Neural cell (in vitro differentiated cells): ENCODE measurements around the gene PAX8. TPM values are rescaled to one million over a fixed set of nuclear protein-coding genes. Genes with fewer than 3 reads are reported as not detected.
"Not testable (repeated sequence)": the region's sequence is repeated elsewhere in the genome, so short reads cannot be mapped to it uniquely, and the experiment has no call there.

Experiments used
- H2AFZ ChIP-seq: fragments of 200-600, 300-800 bp; sonication (generic), shearing (Covaris generic); 2 replicates; pipeline ENCODE4 v1.6.0; 2014; ENCODE audit warnings: low read depth, mild to moderate bottlenecking, antibody characterized with exemption, low read length, moderate library complexity
- H3F3A ChIP-seq: fragments of 200-600 bp; shearing (Covaris generic); 2 replicates; pipeline ENCODE4 v1.6.1; 2016; ENCODE audit warnings: mild to moderate bottlenecking, moderate library complexity, mixed read lengths, antibody characterized with exemption, low read length; ENCODE audit not compliant: insufficient read depth, poor library complexity, severe bottlenecking
- H3K27ac ChIP-seq: fragments of 200-600, 300-800 bp; sonication (generic), shearing (Covaris generic); 2 replicates; pipeline ENCODE4 v1.5.1; 2014; ENCODE audit warnings: mild to moderate bottlenecking, low read length, moderate library complexity
- H3K27me3 ChIP-seq: fragments of 300-800, 200-600 bp; sonication (generic), shearing (Covaris generic); 2 replicates; pipeline ENCODE4 v1.6.0; 2014; ENCODE audit warnings: mild to moderate bottlenecking, low read depth, low read length, moderate library complexity; ENCODE audit not compliant: insufficient read depth
- H3K36me3 ChIP-seq: fragments of 300-800, 200-600 bp; sonication (generic), shearing (Covaris generic); 2 replicates; pipeline ENCODE4 v1.5.1; 2014; ENCODE audit warnings: mild to moderate bottlenecking, antibody characterized with exemption, low read length, moderate library complexity; ENCODE audit not compliant: insufficient read depth
- H3K4me2 ChIP-seq: fragments of 300-800, 200-600 bp; sonication (generic), shearing (Covaris generic); 2 replicates; pipeline ENCODE4 v1.6.0; 2014; ENCODE audit warnings: mild to moderate bottlenecking, low read length
- H3K4me3 ChIP-seq: fragments of 300-800, 200-600 bp; sonication (generic), shearing (Covaris generic); 2 replicates; pipeline ENCODE4 v1.5.1; 2014; ENCODE audit warnings: mild to moderate bottlenecking, low read length, moderate library complexity
- H3K79me2 ChIP-seq: fragments of 200-600 bp; shearing (Covaris generic); replicated peaks from 2 replicates; pipeline ENCODE4 v1.6.0; 2014; ENCODE audit warnings: mild to moderate bottlenecking, low read length, moderate library complexity; ENCODE audit not compliant: insufficient read depth
- H3K9ac ChIP-seq: fragments of 300-800, 200-600 bp; sonication (generic), shearing (Covaris generic); 2 replicates; pipeline ENCODE4 v1.6.1; 2016; ENCODE audit warnings: mild to moderate bottlenecking, low read length, mixed read lengths
- H3K9me2 ChIP-seq: fragments of 200-600 bp; shearing (Covaris generic); 2 replicates; pipeline ENCODE4 v1.6.1; 2016; ENCODE audit warnings: mild to moderate bottlenecking, low read length, mixed read lengths; ENCODE audit not compliant: insufficient read depth
- H3K9me3 ChIP-seq: fragments of 200-600, 300-800 bp; sonication (generic), shearing (Covaris generic); 2 replicates; pipeline ENCODE4 v1.6.1; 2016; ENCODE audit warnings: mild to moderate bottlenecking, mixed run types, low read length, moderate library complexity, mixed read lengths
- H4K20me1 ChIP-seq: fragments of 200-600 bp; shearing (Covaris generic); 2 replicates; pipeline ENCODE4 v1.6.1; 2016; ENCODE audit warnings: mild to moderate bottlenecking, mixed run types; ENCODE audit not compliant: insufficient read depth
- EP300 ChIP-seq: fragments of 450-650 bp; conservative IDR thresholded peaks from 2 replicates; pipeline ENCODE4 v1.6.1; 2014; ENCODE audit warnings: antibody characterized with exemption, mild to moderate bottlenecking, moderate library complexity; ENCODE audit not compliant: poor library complexity, severe bottlenecking
- EZH2 ChIP-seq: fragments of 200-600, 300-800 bp; shearing (Covaris generic), sonication (generic); IDR thresholded peaks from 2 replicates; pipeline ENCODE4 v1.6.1; 2014; ENCODE audit warnings: antibody characterized with exemption, low read length, borderline replicate concordance, mild to moderate bottlenecking; ENCODE audit not compliant: insufficient read depth, poor library complexity, severe bottlenecking
- MXI1 ChIP-seq: fragments of 450-650 bp; conservative IDR thresholded peaks from 2 replicates; pipeline ENCODE4 v1.6.1; 2014; ENCODE audit warnings: antibody characterized with exemption, mild to moderate bottlenecking; ENCODE audit not compliant: poor library complexity, severe bottlenecking
- POLR2AphosphoS5 ChIP-seq: IDR thresholded peaks from 2 replicates; pipeline ENCODE4 v1.6.1; 2012
- RAD21 ChIP-seq: fragments of 450-650 bp; conservative IDR thresholded peaks from 2 replicates; pipeline ENCODE4 v1.6.1; 2014; ENCODE audit warnings: antibody characterized with exemption, mild to moderate bottlenecking, moderate library complexity
- SMC3 ChIP-seq: fragments of 450-650 bp; conservative IDR thresholded peaks from 2 replicates; pipeline ENCODE4 v1.6.1; 2014; ENCODE audit warnings: antibody characterized with exemption, mild to moderate bottlenecking, moderate library complexity; ENCODE audit not compliant: poor library complexity
- TAF1 ChIP-seq: IDR thresholded peaks from 2 replicates; pipeline ENCODE4 v1.6.1; 2012; ENCODE audit warnings: low read depth
- polyA plus RNA-seq: library from polyadenylated mRNA; depleted of rRNA; stranded (reverse); fragments of >200 nt; gene quantifications from 2 replicates; pipeline ENCODE4 v1.2.3, GENCODE V29; 2014
- TF ChIP-seq, protein P1 (sequence below): fragments of 450-650 bp; IDR thresholded peaks from 2 replicates; pipeline ENCODE4 v1.5.1; 2014; ENCODE audit warnings: antibody characterized with exemption, mild to moderate bottlenecking, moderate library complexity; ENCODE audit not compliant: poor library complexity, severe bottlenecking
- TF ChIP-seq, protein P2 (sequence below): IDR thresholded peaks from 2 replicates; pipeline ENCODE4 v1.6.1; 2012; ENCODE audit warnings: borderline replicate concordance

PAX8 gene
- polyA plus RNA-seq, 1 donor from 2014 or later: not detected

DNA sequence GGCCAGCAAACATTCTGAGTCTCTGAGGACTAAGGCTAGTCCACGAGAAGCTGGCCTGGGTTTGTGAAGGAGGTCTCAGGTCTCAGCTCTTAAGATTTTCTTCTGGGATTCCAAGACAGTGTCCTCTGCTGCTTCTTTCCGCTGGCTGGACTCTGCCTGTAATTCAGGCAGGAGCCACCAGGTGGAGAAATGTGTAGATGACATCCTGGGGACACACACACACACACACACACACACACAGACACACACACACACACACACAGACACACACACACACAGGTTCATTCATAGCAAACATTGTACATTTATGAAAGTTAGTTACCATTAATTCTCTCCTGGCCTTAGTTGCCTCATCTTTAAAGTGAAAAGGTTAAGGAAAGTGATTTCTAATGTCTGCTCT lies 18.9 kb upstream of the PAX8 start:
- H3K9me2 ChIP-seq, H3K36me3 ChIP-seq, H3K9ac ChIP-seq, H3K4me2 ChIP-seq, H2AFZ ChIP-seq, H3K27ac ChIP-seq, H4K20me1 ChIP-seq, H3K27me3 ChIP-seq, H3F3A ChIP-seq, H3K79me2 ChIP-seq, H3K9me3 ChIP-seq, H3K4me3 ChIP-seq: not testable (repeated sequence)

DNA sequence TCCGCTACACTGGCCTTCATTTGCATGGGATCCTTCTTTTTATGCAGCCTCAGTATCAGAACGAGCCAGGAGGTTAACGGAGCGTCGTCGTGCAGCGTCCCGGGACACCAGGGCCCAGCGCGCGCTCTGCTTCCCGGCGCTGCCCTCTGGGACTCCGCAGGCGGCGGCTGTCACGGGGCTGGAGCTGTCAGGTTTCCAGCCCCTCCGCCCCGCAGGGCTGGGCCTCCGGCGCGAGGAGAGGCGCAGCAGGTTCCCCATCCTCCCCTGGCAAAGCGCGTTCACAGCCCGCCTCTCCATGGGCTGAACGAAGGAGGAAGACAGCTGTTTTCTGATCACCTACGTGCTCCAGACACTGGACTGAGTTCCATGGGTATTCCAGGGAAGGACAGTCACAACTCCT lies 12.5 kb upstream of the PAX8 start:
- H4K20me1 ChIP-seq: no peaks in the 10 kb centered on the region
- peak overlapping the region; percentile 54 for H3K4me3 ChIP-seq
- TF ChIP-seq, protein P1, sequence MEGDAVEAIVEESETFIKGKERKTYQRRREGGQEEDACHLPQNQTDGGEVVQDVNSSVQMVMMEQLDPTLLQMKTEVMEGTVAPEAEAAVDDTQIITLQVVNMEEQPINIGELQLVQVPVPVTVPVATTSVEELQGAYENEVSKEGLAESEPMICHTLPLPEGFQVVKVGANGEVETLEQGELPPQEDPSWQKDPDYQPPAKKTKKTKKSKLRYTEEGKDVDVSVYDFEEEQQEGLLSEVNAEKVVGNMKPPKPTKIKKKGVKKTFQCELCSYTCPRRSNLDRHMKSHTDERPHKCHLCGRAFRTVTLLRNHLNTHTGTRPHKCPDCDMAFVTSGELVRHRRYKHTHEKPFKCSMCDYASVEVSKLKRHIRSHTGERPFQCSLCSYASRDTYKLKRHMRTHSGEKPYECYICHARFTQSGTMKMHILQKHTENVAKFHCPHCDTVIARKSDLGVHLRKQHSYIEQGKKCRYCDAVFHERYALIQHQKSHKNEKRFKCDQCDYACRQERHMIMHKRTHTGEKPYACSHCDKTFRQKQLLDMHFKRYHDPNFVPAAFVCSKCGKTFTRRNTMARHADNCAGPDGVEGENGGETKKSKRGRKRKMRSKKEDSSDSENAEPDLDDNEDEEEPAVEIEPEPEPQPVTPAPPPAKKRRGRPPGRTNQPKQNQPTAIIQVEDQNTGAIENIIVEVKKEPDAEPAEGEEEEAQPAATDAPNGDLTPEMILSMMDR: no peak
- TF ChIP-seq EZH2 (no peak), TAF1 (no peak), EP300 (no peak), MXI1 (no peak), RAD21 (no peak), POLR2AphosphoS5 (no peak), SMC3 (no peak)
- TF ChIP-seq, protein P2, sequence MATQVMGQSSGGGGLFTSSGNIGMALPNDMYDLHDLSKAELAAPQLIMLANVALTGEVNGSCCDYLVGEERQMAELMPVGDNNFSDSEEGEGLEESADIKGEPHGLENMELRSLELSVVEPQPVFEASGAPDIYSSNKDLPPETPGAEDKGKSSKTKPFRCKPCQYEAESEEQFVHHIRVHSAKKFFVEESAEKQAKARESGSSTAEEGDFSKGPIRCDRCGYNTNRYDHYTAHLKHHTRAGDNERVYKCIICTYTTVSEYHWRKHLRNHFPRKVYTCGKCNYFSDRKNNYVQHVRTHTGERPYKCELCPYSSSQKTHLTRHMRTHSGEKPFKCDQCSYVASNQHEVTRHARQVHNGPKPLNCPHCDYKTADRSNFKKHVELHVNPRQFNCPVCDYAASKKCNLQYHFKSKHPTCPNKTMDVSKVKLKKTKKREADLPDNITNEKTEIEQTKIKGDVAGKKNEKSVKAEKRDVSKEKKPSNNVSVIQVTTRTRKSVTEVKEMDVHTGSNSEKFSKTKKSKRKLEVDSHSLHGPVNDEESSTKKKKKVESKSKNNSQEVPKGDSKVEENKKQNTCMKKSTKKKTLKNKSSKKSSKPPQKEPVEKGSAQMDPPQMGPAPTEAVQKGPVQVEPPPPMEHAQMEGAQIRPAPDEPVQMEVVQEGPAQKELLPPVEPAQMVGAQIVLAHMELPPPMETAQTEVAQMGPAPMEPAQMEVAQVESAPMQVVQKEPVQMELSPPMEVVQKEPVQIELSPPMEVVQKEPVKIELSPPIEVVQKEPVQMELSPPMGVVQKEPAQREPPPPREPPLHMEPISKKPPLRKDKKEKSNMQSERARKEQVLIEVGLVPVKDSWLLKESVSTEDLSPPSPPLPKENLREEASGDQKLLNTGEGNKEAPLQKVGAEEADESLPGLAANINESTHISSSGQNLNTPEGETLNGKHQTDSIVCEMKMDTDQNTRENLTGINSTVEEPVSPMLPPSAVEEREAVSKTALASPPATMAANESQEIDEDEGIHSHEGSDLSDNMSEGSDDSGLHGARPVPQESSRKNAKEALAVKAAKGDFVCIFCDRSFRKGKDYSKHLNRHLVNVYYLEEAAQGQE: no peak
- no peaks in the 10 kb centered on the region for H3K9me2 ChIP-seq
- H3K4me2 ChIP-seq: no peak overlapping the region
- H3K9ac ChIP-seq: no peak overlapping the region
- H2AFZ ChIP-seq: no peak overlapping the region
- no peaks in the 10 kb centered on the region for H3K27me3 ChIP-seq
- H3K9me3 ChIP-seq: no peaks in the 10 kb centered on the region
- no peaks in the 10 kb centered on the region for H3K36me3 ChIP-seq
- H3K79me2 ChIP-seq: no peaks in the 10 kb centered on the region
- H3K27ac ChIP-seq: no peak overlapping the region
- H3F3A ChIP-seq: no peaks in the 10 kb centered on the region

DNA sequence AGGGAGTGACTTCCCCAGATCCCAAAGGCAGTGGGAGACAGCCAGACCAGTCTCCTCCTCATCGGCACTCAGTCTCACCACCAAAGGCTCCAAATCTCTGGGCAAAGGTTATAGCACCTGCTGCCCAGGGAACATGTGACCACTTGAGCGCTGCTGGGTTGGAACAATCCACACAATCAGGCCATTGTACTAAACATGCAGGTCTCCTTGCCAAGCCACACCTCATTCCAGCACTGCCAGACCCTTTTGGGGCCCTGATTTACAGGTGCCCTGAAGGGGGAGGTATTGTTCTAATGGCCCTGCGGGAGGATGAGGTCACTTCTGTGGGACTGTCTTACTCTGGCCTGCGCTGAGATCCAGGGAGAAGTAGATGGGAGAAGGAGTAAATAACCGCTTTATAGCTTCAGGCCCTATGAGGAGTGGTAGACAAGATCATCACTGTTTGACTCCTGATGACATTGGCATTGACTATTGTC lies 10.0 kb upstream of the PAX8 start:
- H3K27me3 ChIP-seq, H3K4me3 ChIP-seq, H3K9me2 ChIP-seq, H4K20me1 ChIP-seq, H3K4me2 ChIP-seq, H3K27ac ChIP-seq, H3K79me2 ChIP-seq, H3K36me3 ChIP-seq, H2AFZ ChIP-seq, H3F3A ChIP-seq, H3K9me3 ChIP-seq, H3K9ac ChIP-seq: not testable (repeated sequence)

DNA sequence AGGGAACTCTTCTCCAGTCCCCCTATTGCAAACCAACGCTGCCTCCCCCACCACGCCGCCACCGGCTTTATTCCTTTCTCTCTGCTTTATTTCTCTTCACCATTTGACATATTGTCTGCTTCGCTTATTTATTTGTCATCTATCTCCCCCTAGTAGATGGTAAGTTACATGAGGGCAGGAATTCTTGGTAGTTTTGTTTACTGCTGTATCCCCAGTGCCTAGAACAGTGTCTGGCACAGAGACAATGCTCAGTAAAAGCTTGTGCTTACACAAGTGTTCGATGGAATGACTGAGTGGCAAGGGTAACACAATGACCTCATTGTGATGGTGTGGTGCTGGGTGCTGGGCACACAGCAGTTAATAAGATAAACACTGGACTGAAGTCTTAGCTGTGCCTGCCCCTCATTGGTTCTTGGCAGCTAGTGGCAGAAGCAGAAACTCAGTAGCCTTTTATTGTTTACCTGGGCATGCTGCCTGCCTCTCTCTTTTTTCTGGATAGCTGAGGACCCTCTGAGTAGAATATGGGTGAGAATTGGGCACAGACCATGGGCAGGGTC lies 9.5 kb upstream of the PAX8 start:
- not testable (repeated sequence) for H3K4me2 ChIP-seq, H3K79me2 ChIP-seq, H4K20me1 ChIP-seq, H3K9ac ChIP-seq, H3F3A ChIP-seq, H3K4me3 ChIP-seq, H3K27me3 ChIP-seq, H3K27ac ChIP-seq, H3K36me3 ChIP-seq, H2AFZ ChIP-seq, H3K9me3 ChIP-seq, H3K9me2 ChIP-seq
